Right lobe of liver (tissue), 6 donors: ENCODE results near the gene SERINC5. TPM values are rescaled to one million over a fixed set of nuclear protein-coding genes. Genes with fewer than 3 reads are reported as not detected.

Experiments
- ATAC-seq, 4 donors: fragments of 200-7000 bp; cut with Tn5 transposase; one replicate each; pipeline ENCODE4 v1.9.1; 2020; ENCODE audit warnings: mild to moderate bottlenecking in 4 of 4, moderate library complexity in 4 of 4
- DNase-seq, 3 donors: peaks; one replicate each; pipeline ENCODE4 v3.0.0-alpha.2; 2020
- H3K27ac ChIP-seq, 3 donors: fragments of 200-600 bp; one replicate each; pipeline ENCODE4 v1.8.0; 2022
- H3K27me3 ChIP-seq, 2 donors: fragments of 200-600 bp; one replicate each; pipeline ENCODE4 v1.8.0; 2022
- H3K36me3 ChIP-seq, 4 donors: fragments of 200-600 bp; sonication (generic) in 1 of 4; one replicate each; pipeline versions ENCODE4 v1.5.1 to v1.8.0; 2017 to 2022; ENCODE audit warnings: control low read depth in 1 of 4
- H3K4me1 ChIP-seq, 4 donors: fragments of 200-600 bp; sonication (generic) in 1 of 4; one replicate each; pipeline versions ENCODE4 v1.5.1 to v1.8.0; 2017 to 2022; ENCODE audit warnings: control low read depth in 1 of 4
- H3K4me3 ChIP-seq, 3 donors: fragments of 200-600 bp; one replicate each; pipeline ENCODE4 v1.8.0; 2022
- H3K9me3 ChIP-seq, 4 donors: fragments of 200-600 bp; sonication (generic) in 1 of 4; one replicate each; pipeline versions ENCODE4 v1.5.1 to v1.8.0; 2017 to 2022; ENCODE audit warnings: control low read depth in 1 of 4
- POLR2A ChIP-seq: fragments of 450-650 bp; IDR thresholded peaks from one replicate; pipeline ENCODE4 v1.6.1; 2017; ENCODE audit warnings: antibody characterized with exemption, mild to moderate bottlenecking
- WGBS: methylation state at CpG from one replicate; pipeline ENCODE4 v1.1.6; 2018; ENCODE audit warnings: low coverage, low lambda C conversion rate; ENCODE audit not compliant: insufficient coverage; ENCODE audit errors: missing lambda C conversion rate; 5-methylcytosine and 5-hydroxymethylcytosine counted together
- intact Hi-C, 2 donors: fragments of 100-400 bp; cut with DNase I; formaldehyde crosslinking; loops; one replicate each; pipeline versions ENCODE4 v1.11.2 to v1.14.1; 2022
- total RNA-seq, 6 experiments: library from RNA; depleted of rRNA in 2 of 6; stranded (reverse); fragments of >200 nt in 2 of 6; fragmentation: NEBNext Ultra II Directional in 3 of 6; extraction: Animal tissue kit (Norgen Biotek cat#: 25700) in 3 of 6; gene quantifications; one replicate each; pipeline versions ENCODE4 v1.1.0 to v1.2.4, GENCODE V29; 2016 to 2023
- TF ChIP-seq, protein P1 (sequence below), 4 donors: fragments of 200-600 bp in 3 of 4; fragments of 450-650 bp in 1 of 4; IDR thresholded peaks; one replicate each; pipeline versions ENCODE4 v1.5.1 to v1.8.0; 2016 to 2022; ENCODE audit warnings: antibody characterized with exemption in 4 of 4, mild to moderate bottlenecking in 2 of 4
- donor health status: DM: no; HTN: yes; CAD: no.
- donor health status: DM: no; HTN: no; CAD: no.
- donor health status: DM: no; HTN: no; CAD: no.
- donor health status: DM: no; HTN: yes; CAD: no.
- donor health status: DM: no; HTN: yes; CAD: no.

Gene SERINC5
- total RNA-seq, 6 experiments from 2014 or later = 30.1 to 82.1 (median 57.9) TPM

DNA sequence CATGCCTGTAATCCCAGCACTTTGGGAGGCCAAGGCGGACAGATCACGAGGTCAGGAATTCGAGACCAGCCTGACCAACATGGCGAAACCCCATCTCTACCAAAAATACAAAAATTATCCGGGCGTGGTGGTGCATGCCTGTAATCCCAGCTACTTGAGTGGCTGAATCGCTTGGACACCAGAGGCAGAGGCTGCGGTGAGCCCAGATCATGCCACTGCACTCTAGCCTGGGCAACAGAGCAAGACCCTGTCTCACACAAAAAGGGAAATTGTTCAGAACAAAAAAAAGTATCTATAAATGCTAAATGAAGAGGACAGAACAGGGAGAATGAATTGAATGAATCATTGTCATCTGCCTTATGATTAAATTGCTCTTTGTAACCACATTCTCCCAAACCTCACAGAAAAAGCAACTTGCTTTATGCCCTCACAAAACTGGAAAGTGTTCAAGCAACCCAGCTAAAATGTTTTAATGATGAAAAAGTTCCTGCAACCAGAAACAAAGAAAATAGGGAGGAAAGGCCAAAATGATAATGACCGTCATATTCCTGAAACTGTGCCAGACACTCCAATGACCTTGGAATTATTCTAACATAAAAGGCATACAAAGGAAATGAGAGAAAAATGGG is 83.7 kb downstream of the SERINC5 start:
- TF ChIP-seq, protein P1, sequence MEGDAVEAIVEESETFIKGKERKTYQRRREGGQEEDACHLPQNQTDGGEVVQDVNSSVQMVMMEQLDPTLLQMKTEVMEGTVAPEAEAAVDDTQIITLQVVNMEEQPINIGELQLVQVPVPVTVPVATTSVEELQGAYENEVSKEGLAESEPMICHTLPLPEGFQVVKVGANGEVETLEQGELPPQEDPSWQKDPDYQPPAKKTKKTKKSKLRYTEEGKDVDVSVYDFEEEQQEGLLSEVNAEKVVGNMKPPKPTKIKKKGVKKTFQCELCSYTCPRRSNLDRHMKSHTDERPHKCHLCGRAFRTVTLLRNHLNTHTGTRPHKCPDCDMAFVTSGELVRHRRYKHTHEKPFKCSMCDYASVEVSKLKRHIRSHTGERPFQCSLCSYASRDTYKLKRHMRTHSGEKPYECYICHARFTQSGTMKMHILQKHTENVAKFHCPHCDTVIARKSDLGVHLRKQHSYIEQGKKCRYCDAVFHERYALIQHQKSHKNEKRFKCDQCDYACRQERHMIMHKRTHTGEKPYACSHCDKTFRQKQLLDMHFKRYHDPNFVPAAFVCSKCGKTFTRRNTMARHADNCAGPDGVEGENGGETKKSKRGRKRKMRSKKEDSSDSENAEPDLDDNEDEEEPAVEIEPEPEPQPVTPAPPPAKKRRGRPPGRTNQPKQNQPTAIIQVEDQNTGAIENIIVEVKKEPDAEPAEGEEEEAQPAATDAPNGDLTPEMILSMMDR (IDR thresholded peaks at IDR 0.05) = no peak
- no peak for TF ChIP-seq POLR2A
- Histone ChIP-seq H3K9me3 (no peaks in the 10 kb centered on the region), H3K4me1 (peaks cover 0 to 25% (median 5%) of the 10 kb centered on the region in 4 donors), H3K27me3 (no peaks in the 10 kb centered on the region), H3K4me3 (no peak overlapping the region), H3K27ac (no peak overlapping the region), H3K36me3 (peaks cover 0 to 31% (median 10%) of the 10 kb centered on the region in 4 donors)
- no peak for DNase-seq
- intact Hi-C loops = no loop called here
- 44% methylated on average over 3 of the region's 9 CpGs for WGBS
- no peak for ATAC-seq

- 80% methylated on average over 2 of the region's 2 CpGs for WGBS
- DNase-seq = no peak
- Histone ChIP-seq H3K36me3 (peaks cover 0 to 33% (median 14%) of the 10 kb centered on the region in 4 donors), H3K9me3 (no peaks in the 10 kb centered on the region), H3K27ac (no peak overlapping the region), H3K4me3 (no peak overlapping the region), H3K27me3 (no peaks in the 10 kb centered on the region), H3K4me1 (peaks cover 0 to 14% (median 2%) of the 10 kb centered on the region in 4 donors)
- intact Hi-C loops = no loop called here
- TF ChIP-seq, protein P1 (IDR thresholded peaks at IDR 0.05) = no peak
- TF ChIP-seq POLR2A = no peak
- no peak for ATAC-seq
Observed at GRCh38 chr5:80170117-80170535, 85.7 kb downstream of the SERINC5 start.

- H3K27ac ChIP-seq = no peak overlapping the region
- intact Hi-C loops = no loop called here
- no peaks in the 10 kb centered on the region for H3K27me3 ChIP-seq
- 86% methylated on average over 8 of the region's 8 CpGs for WGBS
- no peaks in the 10 kb centered on the region for H3K9me3 ChIP-seq
- ATAC-seq = peak; percentile 65 to 88 (median 65)
- no peak for DNase-seq
- H3K4me1 ChIP-seq = peaks cover 0 to 8% (median 2%) of the 10 kb centered on the region in 4 donors
- TF ChIP-seq, protein P1 (IDR thresholded peaks at IDR 0.05) = no peak
- TF ChIP-seq POLR2A = no peak
- no peak overlapping the region for H3K4me3 ChIP-seq
- H3K36me3 ChIP-seq = peaks cover 0 to 37% (median 16%) of the 10 kb centered on the region in 4 donors
Observed at GRCh38 chr5:80168388-80169028, 87.3 kb downstream of the SERINC5 start.

GRCh38 chr5:80165452-80165851 is 90.4 kb downstream of the SERINC5 start:
- Histone ChIP-seq H3K36me3 (peaks cover 0 to 38% (median 11%) of the 10 kb centered on the region in 4 donors), H3K27ac (no peak overlapping the region), H3K4me1 (peaks cover 0 to 8% (median 2%) of the 10 kb centered on the region in 4 donors), H3K27me3 (no peaks in the 10 kb centered on the region), H3K4me3 (no peak overlapping the region), H3K9me3 (no peaks in the 10 kb centered on the region)
- no peak for TF ChIP-seq POLR2A
- TF ChIP-seq, protein P1 (IDR thresholded peaks at IDR 0.05) = no peak
- intact Hi-C loops = no loop called here
- 51% methylated on average over 3 of the region's 3 CpGs for WGBS
- no peak for DNase-seq
- peak; percentile 41 to 64 (median 56) for ATAC-seq
